HL-60 (cell line): Measurements from ENCODE around the gene ZNF513.

Experiments
- DNase-seq, 2 experiments: peaks; one replicate each; pipeline ENCODE4 v3.0.0-alpha.2; 2010 to 2020; ENCODE audit warnings: low read depth in 1 of 2, low spot score in 1 of 2
- H3K27ac ChIP-seq: fragments of 250-450 bp; sonication (Bioruptor Pico); replicated peaks from 2 replicates; pipeline ENCODE4 v1.5.1; 2020; ENCODE audit warnings: mild to moderate bottlenecking, moderate library complexity
- H3K27me3 ChIP-seq: fragments of 250-450 bp; sonication (Bioruptor Pico); 2 replicates; pipeline ENCODE4 v1.5.1; 2021; ENCODE audit warnings: mild to moderate bottlenecking, moderate library complexity; ENCODE audit not compliant: insufficient read depth, poor library complexity, severe bottlenecking
- H3K4me3 ChIP-seq: replicated peaks from 2 replicates; pipeline ENCODE4 v1.5.1; 2011; ENCODE audit warnings: mild to moderate bottlenecking, control low read depth, low read length; ENCODE audit not compliant: insufficient read depth
- GABPA ChIP-seq: IDR thresholded peaks from 2 replicates; pipeline ENCODE4 v1.6.1; 2012; ENCODE audit warnings: low read depth
- POLR2AphosphoS5 ChIP-seq: IDR thresholded peaks from 2 replicates; pipeline ENCODE4 v1.6.1; 2012; ENCODE audit warnings: low read depth
- SPI1 ChIP-seq: IDR thresholded peaks from 2 replicates; pipeline ENCODE4 v1.6.1; 2012; ENCODE audit warnings: low read depth, mild to moderate bottlenecking, borderline replicate concordance
- TF ChIP-seq, protein P1 (sequence below): IDR thresholded peaks from one replicate; pipeline ENCODE4 v1.5.1; 2011; ENCODE audit warnings: low read length, control low read depth, inconsistent platforms; ENCODE audit not compliant: insufficient read depth
- TF ChIP-seq, protein P2 (sequence below): IDR thresholded peaks from 2 replicates; pipeline ENCODE4 v1.6.1; 2012; ENCODE audit warnings: low read depth; ENCODE audit not compliant: insufficient replicate concordance

ZNF513 gene

DNA sequence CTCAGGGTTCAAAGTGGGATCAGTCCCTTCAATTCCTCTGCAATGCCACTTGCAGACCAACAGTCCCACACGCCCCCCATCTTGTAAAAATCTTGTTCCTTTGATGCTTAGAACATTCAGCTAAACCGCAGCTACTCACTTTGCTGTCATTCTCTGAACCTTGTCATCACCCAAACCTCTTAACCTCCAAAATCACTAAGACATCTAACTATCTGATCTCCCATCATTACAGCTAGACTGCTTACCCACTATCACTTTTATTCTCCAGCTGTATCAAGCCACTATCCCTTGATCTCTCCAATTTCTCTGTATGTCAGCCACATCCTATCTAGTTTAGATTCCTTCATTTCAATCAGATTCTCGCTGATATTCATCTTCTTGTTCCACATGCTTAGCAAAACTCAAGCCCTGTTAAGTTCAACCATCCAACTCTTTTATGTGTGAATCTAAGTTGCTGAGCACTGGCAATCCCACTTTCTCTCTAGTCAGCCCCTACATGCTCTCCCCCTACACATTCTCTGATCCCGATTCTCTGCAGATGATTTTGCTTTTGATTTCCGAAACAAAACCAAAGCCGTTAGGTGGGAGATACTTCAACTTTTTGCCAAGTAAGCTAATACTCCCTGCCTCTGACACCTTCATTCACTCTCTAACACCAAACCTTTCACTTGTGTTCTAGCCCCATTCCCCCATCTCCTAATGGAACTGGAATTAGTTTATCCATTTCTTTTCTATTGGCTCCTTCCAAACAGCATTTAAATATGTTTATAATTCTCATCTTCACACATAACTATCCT lies 28.5 kb downstream of the ZNF513 start:
- H3K27me3 ChIP-seq = no peaks in the 10 kb centered on the region
- no peak overlapping the region for H3K27ac ChIP-seq
- H3K4me3 ChIP-seq = no peak overlapping the region
- DNase-seq = no peak
- TF ChIP-seq, protein P1, sequence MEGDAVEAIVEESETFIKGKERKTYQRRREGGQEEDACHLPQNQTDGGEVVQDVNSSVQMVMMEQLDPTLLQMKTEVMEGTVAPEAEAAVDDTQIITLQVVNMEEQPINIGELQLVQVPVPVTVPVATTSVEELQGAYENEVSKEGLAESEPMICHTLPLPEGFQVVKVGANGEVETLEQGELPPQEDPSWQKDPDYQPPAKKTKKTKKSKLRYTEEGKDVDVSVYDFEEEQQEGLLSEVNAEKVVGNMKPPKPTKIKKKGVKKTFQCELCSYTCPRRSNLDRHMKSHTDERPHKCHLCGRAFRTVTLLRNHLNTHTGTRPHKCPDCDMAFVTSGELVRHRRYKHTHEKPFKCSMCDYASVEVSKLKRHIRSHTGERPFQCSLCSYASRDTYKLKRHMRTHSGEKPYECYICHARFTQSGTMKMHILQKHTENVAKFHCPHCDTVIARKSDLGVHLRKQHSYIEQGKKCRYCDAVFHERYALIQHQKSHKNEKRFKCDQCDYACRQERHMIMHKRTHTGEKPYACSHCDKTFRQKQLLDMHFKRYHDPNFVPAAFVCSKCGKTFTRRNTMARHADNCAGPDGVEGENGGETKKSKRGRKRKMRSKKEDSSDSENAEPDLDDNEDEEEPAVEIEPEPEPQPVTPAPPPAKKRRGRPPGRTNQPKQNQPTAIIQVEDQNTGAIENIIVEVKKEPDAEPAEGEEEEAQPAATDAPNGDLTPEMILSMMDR = no peak
- TF ChIP-seq GABPA = no peak
- TF ChIP-seq POLR2AphosphoS5 = no peak
- TF ChIP-seq, protein P2, sequence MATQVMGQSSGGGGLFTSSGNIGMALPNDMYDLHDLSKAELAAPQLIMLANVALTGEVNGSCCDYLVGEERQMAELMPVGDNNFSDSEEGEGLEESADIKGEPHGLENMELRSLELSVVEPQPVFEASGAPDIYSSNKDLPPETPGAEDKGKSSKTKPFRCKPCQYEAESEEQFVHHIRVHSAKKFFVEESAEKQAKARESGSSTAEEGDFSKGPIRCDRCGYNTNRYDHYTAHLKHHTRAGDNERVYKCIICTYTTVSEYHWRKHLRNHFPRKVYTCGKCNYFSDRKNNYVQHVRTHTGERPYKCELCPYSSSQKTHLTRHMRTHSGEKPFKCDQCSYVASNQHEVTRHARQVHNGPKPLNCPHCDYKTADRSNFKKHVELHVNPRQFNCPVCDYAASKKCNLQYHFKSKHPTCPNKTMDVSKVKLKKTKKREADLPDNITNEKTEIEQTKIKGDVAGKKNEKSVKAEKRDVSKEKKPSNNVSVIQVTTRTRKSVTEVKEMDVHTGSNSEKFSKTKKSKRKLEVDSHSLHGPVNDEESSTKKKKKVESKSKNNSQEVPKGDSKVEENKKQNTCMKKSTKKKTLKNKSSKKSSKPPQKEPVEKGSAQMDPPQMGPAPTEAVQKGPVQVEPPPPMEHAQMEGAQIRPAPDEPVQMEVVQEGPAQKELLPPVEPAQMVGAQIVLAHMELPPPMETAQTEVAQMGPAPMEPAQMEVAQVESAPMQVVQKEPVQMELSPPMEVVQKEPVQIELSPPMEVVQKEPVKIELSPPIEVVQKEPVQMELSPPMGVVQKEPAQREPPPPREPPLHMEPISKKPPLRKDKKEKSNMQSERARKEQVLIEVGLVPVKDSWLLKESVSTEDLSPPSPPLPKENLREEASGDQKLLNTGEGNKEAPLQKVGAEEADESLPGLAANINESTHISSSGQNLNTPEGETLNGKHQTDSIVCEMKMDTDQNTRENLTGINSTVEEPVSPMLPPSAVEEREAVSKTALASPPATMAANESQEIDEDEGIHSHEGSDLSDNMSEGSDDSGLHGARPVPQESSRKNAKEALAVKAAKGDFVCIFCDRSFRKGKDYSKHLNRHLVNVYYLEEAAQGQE = no peak
- TF ChIP-seq SPI1 = no peak

DNA sequence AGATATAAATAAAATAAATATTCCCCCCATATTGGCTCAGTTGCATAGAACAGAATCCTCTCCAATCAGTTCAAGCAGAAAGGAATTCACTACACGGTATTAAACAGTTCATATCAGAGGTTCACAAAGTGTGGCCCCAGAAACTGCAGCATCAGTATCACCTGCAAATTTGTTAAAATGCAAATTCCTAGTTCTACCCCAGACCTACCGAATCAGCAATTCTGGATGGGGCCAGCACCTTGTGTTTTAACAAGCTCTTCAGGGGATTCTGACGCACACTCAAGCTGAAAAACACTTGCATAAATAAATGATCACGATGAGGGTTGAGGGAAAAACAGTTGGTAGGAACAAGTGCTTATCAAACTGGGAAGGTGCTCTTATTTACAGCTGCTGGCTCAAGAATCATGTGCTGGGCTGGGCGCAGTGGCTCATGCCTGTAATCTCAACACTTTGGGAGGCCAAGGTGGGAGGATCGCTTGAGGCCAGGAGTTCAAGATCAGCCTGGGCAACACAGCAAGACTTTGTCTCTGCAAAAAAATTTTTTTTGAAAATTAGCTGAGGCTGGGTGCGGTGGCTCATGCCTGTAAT lies 30.3 kb downstream of the ZNF513 start:
- DNase-seq = no peak
- TF ChIP-seq, protein P1 = no peak
- no peak overlapping the region for H3K27ac ChIP-seq
- no peak overlapping the region for H3K4me3 ChIP-seq
- H3K27me3 ChIP-seq = no peaks in the 10 kb centered on the region

DNA sequence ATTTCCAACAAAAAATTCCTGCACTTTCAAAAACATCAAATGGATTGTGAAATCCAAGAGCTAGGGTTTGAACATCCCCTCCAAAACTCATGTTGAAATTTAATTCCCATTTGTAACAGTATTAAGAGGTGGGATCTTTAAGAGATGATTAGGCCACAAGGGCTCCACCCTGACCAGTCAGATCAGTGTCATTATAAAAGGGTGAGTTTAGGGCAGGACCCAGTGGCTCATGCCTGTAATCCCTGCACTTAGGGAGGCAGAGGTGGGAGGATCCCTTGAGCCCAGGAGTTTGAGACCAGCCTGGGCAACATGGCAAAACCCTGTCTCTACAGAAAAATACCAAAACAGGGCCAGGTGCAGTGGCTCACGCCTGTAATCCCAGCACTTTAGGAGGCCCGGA lies 32.9 kb downstream of the ZNF513 start:
- no peaks in the 10 kb centered on the region for H3K27me3 ChIP-seq
- TF ChIP-seq, protein P1 = no peak
- TF ChIP-seq POLR2AphosphoS5 (no peak), SPI1 (no peak), GABPA (no peak)
- TF ChIP-seq, protein P2 = no peak
- DNase-seq = no peak
- H3K4me3 ChIP-seq = no peak overlapping the region
- H3K27ac ChIP-seq = no peak overlapping the region
